HG03139 (cell line): ENCODE results near the gene AAMP.

Experiments
- ATAC-seq: cut with Tn5 transposase; IDR thresholded peaks from one replicate; pipeline ENCODE4 v1.9.1; 2021; ENCODE audit not compliant: unreplicated experiment

The AAMP gene

GRCh38 chr2:218294430-218295022 lies 24.6 kb upstream of the AAMP start:
- ATAC-seq = no peak

- no peak for ATAC-seq
These were observed 23.9 kb upstream of the AAMP start for GRCh38 chr2:218293715-218294429.

- ATAC-seq = peak; percentile 54
These were observed 22.4 kb upstream of the AAMP start, which contains the start of gene TMBIM1 for GRCh38 chr2:218292048-218293014. Gene TMBIM1, minus strand, starts transcription at chr2:218292503. Its CDS starts 10,362 bp downstream, at chr2:218282141.

GRCh38 chr2:218291318-218292047 lies 21.5 kb upstream of the AAMP start:
- no peak for ATAC-seq

- ATAC-seq = peak; percentile 57
These were observed 20.7 kb upstream of the AAMP start for GRCh38 chr2:218290316-218291261.

GRCh38 chr2:218289639-218290315 lies 19.8 kb upstream of the AAMP start:
- ATAC-seq = no peak

- ATAC-seq = peak; percentile 45
These were observed 16.9 kb upstream of the AAMP start for GRCh38 chr2:218286570-218287459.

- no peak for ATAC-seq
These were observed 15.7 kb upstream of the AAMP start for GRCh38 chr2:218285604-218286003.

- ATAC-seq = no peak
These were observed 14.3 kb upstream of the AAMP start for GRCh38 chr2:218284106-218284811.

- ATAC-seq = no peak
These were observed 12.4 kb upstream of the AAMP start for GRCh38 chr2:218282173-218282991.

- ATAC-seq = no peak
These were observed 11.5 kb upstream of the AAMP start for GRCh38 chr2:218281449-218281848.

- ATAC-seq = no peak
These were observed 10.4 kb upstream of the AAMP start for GRCh38 chr2:218280260-218280870.

GRCh38 chr2:218278531-218279360 lies 8.8 kb upstream of the AAMP start:
- no peak for ATAC-seq

GRCh38 chr2:218277921-218278320 lies 8.0 kb upstream of the AAMP start:
- no peak for ATAC-seq

GRCh38 chr2:218276986-218277755 lies 7.2 kb upstream of the AAMP start:
- ATAC-seq = no peak
